Peyer's patch (tissue), 4 donors: ENCODE data around the gene ANO7. TPM values are rescaled to one million over a fixed set of nuclear protein-coding genes. Genes with fewer than 3 reads are reported as not detected.

Experiments used
- DNase-seq, 3 donors: peaks; one replicate each; pipeline ENCODE4 v3.0.0-alpha.2; 2017 to 2019
- H3K27ac ChIP-seq, 4 donors: fragments of 200-600 bp; sonication (generic); one replicate each; pipeline ENCODE4 v1.5.1; 2016 to 2019
- H3K27me3 ChIP-seq, 2 donors: fragments of 200-600 bp; sonication (generic); one replicate each; pipeline ENCODE4 v1.5.1; 2019
- H3K36me3 ChIP-seq, 3 donors: fragments of 200-600 bp; sonication (generic); one replicate each; pipeline ENCODE4 v1.5.1; 2016 to 2019
- H3K4me1 ChIP-seq, 4 donors: fragments of 200-600 bp; sonication (generic); one replicate each; pipeline ENCODE4 v1.5.1; 2016 to 2019
- H3K4me3 ChIP-seq, 4 donors: fragments of 200-600 bp; sonication (generic); 1 replicate in 3 of 4; 2 replicates in 1 of 4; pipeline ENCODE4 v1.5.1; 2016 to 2019; ENCODE audit warnings: mild to moderate bottlenecking in 1 of 4
- H3K9me3 ChIP-seq, 4 donors: fragments of 200-600 bp; sonication (generic); one replicate each; pipeline ENCODE4 v1.5.1; 2016 to 2019; ENCODE audit warnings: mild to moderate bottlenecking in 1 of 4
- CTCF ChIP-seq, 6 experiments: fragments of 450-650 bp in 4 of 6; fragments of 200-600 bp in 2 of 6; sonication (generic) in 1 of 6; IDR thresholded peaks; one replicate each; pipeline ENCODE4 v1.5.1; 2017 to 2019; ENCODE audit warnings: antibody characterized with exemption in 6 of 6, mild to moderate bottlenecking in 3 of 6, moderate library complexity in 1 of 6
- POLR2A ChIP-seq, 2 donors: fragments of 450-650 bp; IDR thresholded peaks; one replicate each; pipeline ENCODE4 v1.5.1; 2017; ENCODE audit warnings: antibody characterized with exemption in 2 of 2, mild to moderate bottlenecking in 2 of 2, moderate library complexity in 2 of 2
- total RNA-seq, 4 donors: library from RNA; depleted of rRNA; stranded (reverse); fragments of >200 nt; gene quantifications; one replicate each; pipeline ENCODE4 v1.1.0, GENCODE V29; 2016

ANO7 gene
- total RNA-seq, 4 donors from 2014 or later: 89.1 to 188 (median 102) TPM

GRCh38 chr2:241160318-241160717 is 28.2 kb upstream of the ANO7 start:
- no peaks in the 10 kb centered on the region for H3K9me3 ChIP-seq
- no peak for DNase-seq
- H3K4me3 ChIP-seq: no peak overlapping the region
- TF ChIP-seq CTCF (IDR thresholded peaks at IDR 0.05): no peak
- TF ChIP-seq POLR2A (IDR thresholded peaks at IDR 0.05): no peak
- H3K27ac ChIP-seq: no peak overlapping the region
- H3K36me3 ChIP-seq: peaks cover 0 to 57% (median 0%) of the 10 kb centered on the region in 3 donors
- no peaks in the 10 kb centered on the region for H3K4me1 ChIP-seq
- H3K27me3 ChIP-seq: no peaks in the 10 kb centered on the region

- peaks cover 0 to 71% (median 0%) of the 10 kb centered on the region in 3 donors for H3K36me3 ChIP-seq
These were observed 26.7 kb upstream of the ANO7 start for GRCh38 chr2:241161646-241162281.

GRCh38 chr2:241163601-241164118 is 24.8 kb upstream of the ANO7 start:
- TF ChIP-seq CTCF (IDR thresholded peaks at IDR 0.05): no peak
- TF ChIP-seq POLR2A (IDR thresholded peaks at IDR 0.05): no peak
- Histone ChIP-seq H3K4me1 (no peaks in the 10 kb centered on the region), H3K4me3 (no peak overlapping the region), H3K36me3 (peaks cover 0 to 76% (median 0%) of the 10 kb centered on the region in 3 donors), H3K9me3 (no peaks in the 10 kb centered on the region), H3K27ac (no peak overlapping the region), H3K27me3 (no peaks in the 10 kb centered on the region)
- no peak for DNase-seq

More at GRCh38 chr2:241161646-241162281, 26.7 kb upstream of the ANO7 start:
- DNase-seq: peak in 2 of 3 donors; percentile 17 to 65
- Histone ChIP-seq H3K4me3 (no peak overlapping the region), H3K4me1 (no peaks in the 10 kb centered on the region), H3K27me3 (no peaks in the 10 kb centered on the region), H3K27ac (peak overlapping the region; percentile 9 to 55 (median 34)), H3K9me3 (no peaks in the 10 kb centered on the region)
- TF ChIP-seq POLR2A (IDR thresholded peaks at IDR 0.05) (no peak), CTCF (IDR thresholded peaks at IDR 0.05) (no peak)

GRCh38 chr2:241168366-241168765 is 20.1 kb upstream of the ANO7 start:
- H3K36me3 ChIP-seq: peaks cover 0 to 86% (median 0%) of the 10 kb centered on the region in 3 donors
- H3K27me3 ChIP-seq: no peaks in the 10 kb centered on the region
- H3K4me3 ChIP-seq: no peak overlapping the region
- no peaks in the 10 kb centered on the region for H3K4me1 ChIP-seq
- no peak for TF ChIP-seq POLR2A (IDR thresholded peaks at IDR 0.05)
- TF ChIP-seq CTCF (IDR thresholded peaks at IDR 0.05): no peak
- DNase-seq: no peak
- peaks cover 0 to 7% (median 3%) of the 10 kb centered on the region in 4 donors for H3K9me3 ChIP-seq
- H3K27ac ChIP-seq: no peak overlapping the region

- Histone ChIP-seq H3K9me3 (peaks cover 0 to 7% (median 3%) of the 10 kb centered on the region in 4 donors), H3K4me1 (no peaks in the 10 kb centered on the region), H3K27me3 (no peaks in the 10 kb centered on the region), H3K36me3 (peaks cover 0 to 75% (median 0%) of the 10 kb centered on the region in 3 donors), H3K27ac (no peak overlapping the region), H3K4me3 (no peak overlapping the region)
- no peak for DNase-seq
- TF ChIP-seq POLR2A (IDR thresholded peaks at IDR 0.05): no peak
- TF ChIP-seq CTCF (IDR thresholded peaks at IDR 0.05): no peak
These were observed 14.9 kb upstream of the ANO7 start for GRCh38 chr2:241173557-241173956.
